ENCODE results near the gene CHST3. TPM values are rescaled to one million over a fixed set of nuclear protein-coding genes. Genes with fewer than 3 reads are reported as not detected.
A peak's percentile ranks its signal among the peaks of the same experiment; 100 is the strongest.

The CHST3 gene
- total and polyA plus RNA-seq, 9 of the 15 experiments (the other 6 are each of a cell fraction or from before 2014, with no cell fraction given): 0.01 to 1.3 (median 0.15) TPM

DNA sequence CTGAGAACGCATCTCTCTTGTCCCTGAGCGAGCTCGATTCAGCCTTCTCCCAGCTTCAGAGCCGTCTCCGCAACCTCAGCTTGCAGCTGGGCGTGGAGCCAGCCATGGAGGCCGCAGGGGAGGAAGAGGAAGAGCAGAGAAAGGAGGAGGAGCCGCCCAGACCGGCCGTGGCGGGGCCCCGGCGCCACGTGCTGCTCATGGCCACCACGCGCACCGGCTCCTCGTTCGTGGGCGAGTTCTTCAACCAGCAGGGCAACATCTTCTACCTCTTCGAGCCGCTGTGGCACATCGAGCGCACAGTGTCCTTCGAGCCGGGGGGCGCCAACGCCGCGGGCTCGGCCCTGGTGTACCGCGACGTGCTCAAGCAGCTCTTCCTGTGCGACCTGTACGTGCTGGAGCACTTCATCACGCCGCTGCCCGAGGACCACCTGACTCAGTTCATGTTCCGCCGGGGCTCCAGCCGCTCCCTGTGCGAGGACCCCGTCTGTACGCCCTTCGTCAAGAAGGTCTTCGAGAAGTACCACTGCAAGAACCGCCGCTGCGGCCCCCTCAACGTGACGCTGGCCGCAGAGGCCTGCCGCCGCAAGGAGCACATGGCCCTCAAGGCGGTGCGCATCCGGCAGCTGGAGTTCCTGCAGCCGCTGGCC is 43.2 kb downstream of the CHST3 start:
- DNase-seq (ENCODE audit: extremely low read depth in 1 of 4, low spot score in 3 of 4): peak; percentile 36 to 67 (median 50)
- intact Hi-C loops (cut with micrococcal nuclease) (no loop called here), in situ Hi-C loops (cut with MboI) (no loop called here)
- no peak overlapping the region for H3K4me3 ChIP-seq
- H3K36me3 ChIP-seq (ENCODE audit: control insufficient read depth, insufficient read depth, low read length): no peaks in the 10 kb centered on the region
- H3K4me2 ChIP-seq (ENCODE audit: insufficient read depth, low read length): peak overlapping the region; percentile 32
- peak overlapping the region; percentile 80 for H2AFZ ChIP-seq (ENCODE audit: low read depth, low read length)
- BruUV-seq (replicated peaks): no TSS peak
- H4K20me1 ChIP-seq (replicated peaks; ENCODE audit: control insufficient read depth, insufficient read depth, low read length): 0 out of 2 replicates have a peak, but pooled peaks cover under 1% of the 10 kb centered on the region
- H3K27me3 ChIP-seq (ENCODE audit: control insufficient read depth in 2 of 2, insufficient read depth in 2 of 2, low read length in 2 of 2): peaks cover 10 to 27% of the 10 kb centered on the region in 2 experiments
- CTCF ChIA-PET (ENCODE audit: low intra/inter-chr PET ratio): no interaction called here
- no peaks in the 10 kb centered on the region for H3K79me2 ChIP-seq (ENCODE audit: control insufficient read depth, insufficient read depth, low read length)
- 53% methylated on average over 46 of the region's 59 CpGs for WGBS (ENCODE audit: insufficient coverage, low coverage, missing lambda C conversion rate)
- H3K4me1 ChIP-seq (replicated peaks in 1 of 2; ENCODE audit: control insufficient read depth in 2 of 2, insufficient read depth in 2 of 2, low read length in 2 of 2): peaks cover 7 to 17% of the 10 kb centered on the region in 2 experiments; a peak in 2 of 5 replicates
- H3K9me1 ChIP-seq (ENCODE audit: control insufficient read depth, insufficient read depth, low read length): no peaks in the 10 kb centered on the region
- H3K27ac ChIP-seq (ENCODE audit: extremely low read depth, low read depth, low read length): no peak overlapping the region
- no peak for FAIRE-seq
- no peaks in the 10 kb centered on the region for H3K9me3 ChIP-seq (replicated peaks; ENCODE audit: control insufficient read depth, insufficient read depth, low read depth, low read length)
- peak; percentile 60 for ATAC-seq
- peak overlapping the region in 1 of 2 experiments; percentile 18; a peak in 2 of 4 replicates for H3K9ac ChIP-seq (ENCODE audit: insufficient read depth in 1 of 2, low read depth in 2 of 2, low read length in 2 of 2)
- POLR2A ChIA-PET: interaction anchor here (1.5 kb wide), 1 partner anchor 19 kb away, joined by 3 read pairs; no protein-coding TSS in a partner anchor
- TF ChIP-seq EP300 (IDR thresholded peaks at IDR 0.05; ENCODE audit: low read length): no peak
- no peak for TF ChIP-seq ELF1 (tag; IDR thresholded peaks at IDR 0.05)
- no peak for TF ChIP-seq ZNF431 (CRISPR knock-in tag; IDR thresholded peaks at IDR 0.05)
- TF ChIP-seq ATF7 (IDR thresholded peaks at IDR 0.05): no peak
- TF ChIP-seq, protein P1, sequence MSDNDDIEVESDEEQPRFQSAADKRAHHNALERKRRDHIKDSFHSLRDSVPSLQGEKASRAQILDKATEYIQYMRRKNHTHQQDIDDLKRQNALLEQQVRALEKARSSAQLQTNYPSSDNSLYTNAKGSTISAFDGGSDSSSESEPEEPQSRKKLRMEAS (CRISPR knock-in tag; IDR thresholded peaks at IDR 0.05): peak; percentile 62
- TF ChIP-seq ZNF174 (CRISPR knock-in tag; IDR thresholded peaks at IDR 0.05): no peak
- TF ChIP-seq SRF (CRISPR knock-in tag; IDR thresholded peaks at IDR 0.05): 0 out of 4 replicates have a peak, but pooled peaks of 1 of the 2 experiments have one; percentile 14
- TF ChIP-seq CSDE1 (IDR thresholded peaks at IDR 0.05): no peak
- TF ChIP-seq CXXC5 (CRISPR knock-in tag; IDR thresholded peaks at IDR 0.05): peak; percentile 16; the same call in 1 of the 2 replicates
- TF ChIP-seq, protein P2, sequence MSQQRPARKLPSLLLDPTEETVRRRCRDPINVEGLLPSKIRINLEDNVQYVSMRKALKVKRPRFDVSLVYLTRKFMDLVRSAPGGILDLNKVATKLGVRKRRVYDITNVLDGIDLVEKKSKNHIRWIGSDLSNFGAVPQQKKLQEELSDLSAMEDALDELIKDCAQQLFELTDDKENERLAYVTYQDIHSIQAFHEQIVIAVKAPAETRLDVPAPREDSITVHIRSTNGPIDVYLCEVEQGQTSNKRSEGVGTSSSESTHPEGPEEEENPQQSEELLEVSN (IDR thresholded peaks at IDR 0.05; ENCODE audit: borderline replicate concordance in 1 of 2, extremely low read depth in 1 of 2, insufficient read depth in 1 of 2, insufficient read length in 1 of 2, low read depth in 1 of 2, low read length in 1 of 2, poor library complexity in 1 of 2, severe bottlenecking in 1 of 2): peak; percentile 87
- no peak for TF ChIP-seq ZKSCAN1 (IDR thresholded peaks at IDR 0.05; ENCODE audit: low read depth, low read length)
- no peak for TF ChIP-seq ZFP30 (CRISPR knock-in tag; IDR thresholded peaks at IDR 0.05; ENCODE audit: borderline replicate concordance)
- no peak for TF ChIP-seq HDGF (IDR thresholded peaks at IDR 0.05)
- TF ChIP-seq, protein P3, sequence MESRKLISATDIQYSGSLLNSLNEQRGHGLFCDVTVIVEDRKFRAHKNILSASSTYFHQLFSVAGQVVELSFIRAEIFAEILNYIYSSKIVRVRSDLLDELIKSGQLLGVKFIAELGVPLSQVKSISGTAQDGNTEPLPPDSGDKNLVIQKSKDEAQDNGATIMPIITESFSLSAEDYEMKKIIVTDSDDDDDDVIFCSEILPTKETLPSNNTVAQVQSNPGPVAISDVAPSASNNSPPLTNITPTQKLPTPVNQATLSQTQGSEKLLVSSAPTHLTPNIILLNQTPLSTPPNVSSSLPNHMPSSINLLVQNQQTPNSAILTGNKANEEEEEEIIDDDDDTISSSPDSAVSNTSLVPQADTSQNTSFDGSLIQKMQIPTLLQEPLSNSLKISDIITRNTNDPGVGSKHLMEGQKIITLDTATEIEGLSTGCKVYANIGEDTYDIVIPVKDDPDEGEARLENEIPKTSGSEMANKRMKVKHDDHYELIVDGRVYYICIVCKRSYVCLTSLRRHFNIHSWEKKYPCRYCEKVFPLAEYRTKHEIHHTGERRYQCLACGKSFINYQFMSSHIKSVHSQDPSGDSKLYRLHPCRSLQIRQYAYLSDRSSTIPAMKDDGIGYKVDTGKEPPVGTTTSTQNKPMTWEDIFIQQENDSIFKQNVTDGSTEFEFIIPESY (CRISPR knock-in tag; IDR thresholded peaks at IDR 0.05): peak; percentile 97
- TF ChIP-seq, protein P4, sequence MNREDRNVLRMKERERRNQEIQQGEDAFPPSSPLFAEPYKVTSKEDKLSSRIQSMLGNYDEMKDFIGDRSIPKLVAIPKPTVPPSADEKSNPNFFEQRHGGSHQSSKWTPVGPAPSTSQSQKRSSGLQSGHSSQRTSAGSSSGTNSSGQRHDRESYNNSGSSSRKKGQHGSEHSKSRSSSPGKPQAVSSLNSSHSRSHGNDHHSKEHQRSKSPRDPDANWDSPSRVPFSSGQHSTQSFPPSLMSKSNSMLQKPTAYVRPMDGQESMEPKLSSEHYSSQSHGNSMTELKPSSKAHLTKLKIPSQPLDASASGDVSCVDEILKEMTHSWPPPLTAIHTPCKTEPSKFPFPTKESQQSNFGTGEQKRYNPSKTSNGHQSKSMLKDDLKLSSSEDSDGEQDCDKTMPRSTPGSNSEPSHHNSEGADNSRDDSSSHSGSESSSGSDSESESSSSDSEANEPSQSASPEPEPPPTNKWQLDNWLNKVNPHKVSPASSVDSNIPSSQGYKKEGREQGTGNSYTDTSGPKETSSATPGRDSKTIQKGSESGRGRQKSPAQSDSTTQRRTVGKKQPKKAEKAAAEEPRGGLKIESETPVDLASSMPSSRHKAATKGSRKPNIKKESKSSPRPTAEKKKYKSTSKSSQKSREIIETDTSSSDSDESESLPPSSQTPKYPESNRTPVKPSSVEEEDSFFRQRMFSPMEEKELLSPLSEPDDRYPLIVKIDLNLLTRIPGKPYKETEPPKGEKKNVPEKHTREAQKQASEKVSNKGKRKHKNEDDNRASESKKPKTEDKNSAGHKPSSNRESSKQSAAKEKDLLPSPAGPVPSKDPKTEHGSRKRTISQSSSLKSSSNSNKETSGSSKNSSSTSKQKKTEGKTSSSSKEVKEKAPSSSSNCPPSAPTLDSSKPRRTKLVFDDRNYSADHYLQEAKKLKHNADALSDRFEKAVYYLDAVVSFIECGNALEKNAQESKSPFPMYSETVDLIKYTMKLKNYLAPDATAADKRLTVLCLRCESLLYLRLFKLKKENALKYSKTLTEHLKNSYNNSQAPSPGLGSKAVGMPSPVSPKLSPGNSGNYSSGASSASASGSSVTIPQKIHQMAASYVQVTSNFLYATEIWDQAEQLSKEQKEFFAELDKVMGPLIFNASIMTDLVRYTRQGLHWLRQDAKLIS (CRISPR knock-in tag; IDR thresholded peaks at IDR 0.05): no peak

Measured in K562 (cell line).